ENCODE measurements around the gene TECPR1.

Gene TECPR1

GRCh38 chr7:98283127-98283886, 31.3 kb upstream of the TECPR1 start:
- DNase-seq (ENCODE audit: low spot score) = peak; percentile 3

- no peak for DNase-seq (ENCODE audit: low spot score)
Observed at GRCh38 chr7:98282703-98283102, 30.7 kb upstream of the TECPR1 start.

- peak; percentile 8 for DNase-seq (ENCODE audit: low spot score)
Observed at GRCh38 chr7:98281757-98282606, 29.9 kb upstream of the TECPR1 start.

DNA sequence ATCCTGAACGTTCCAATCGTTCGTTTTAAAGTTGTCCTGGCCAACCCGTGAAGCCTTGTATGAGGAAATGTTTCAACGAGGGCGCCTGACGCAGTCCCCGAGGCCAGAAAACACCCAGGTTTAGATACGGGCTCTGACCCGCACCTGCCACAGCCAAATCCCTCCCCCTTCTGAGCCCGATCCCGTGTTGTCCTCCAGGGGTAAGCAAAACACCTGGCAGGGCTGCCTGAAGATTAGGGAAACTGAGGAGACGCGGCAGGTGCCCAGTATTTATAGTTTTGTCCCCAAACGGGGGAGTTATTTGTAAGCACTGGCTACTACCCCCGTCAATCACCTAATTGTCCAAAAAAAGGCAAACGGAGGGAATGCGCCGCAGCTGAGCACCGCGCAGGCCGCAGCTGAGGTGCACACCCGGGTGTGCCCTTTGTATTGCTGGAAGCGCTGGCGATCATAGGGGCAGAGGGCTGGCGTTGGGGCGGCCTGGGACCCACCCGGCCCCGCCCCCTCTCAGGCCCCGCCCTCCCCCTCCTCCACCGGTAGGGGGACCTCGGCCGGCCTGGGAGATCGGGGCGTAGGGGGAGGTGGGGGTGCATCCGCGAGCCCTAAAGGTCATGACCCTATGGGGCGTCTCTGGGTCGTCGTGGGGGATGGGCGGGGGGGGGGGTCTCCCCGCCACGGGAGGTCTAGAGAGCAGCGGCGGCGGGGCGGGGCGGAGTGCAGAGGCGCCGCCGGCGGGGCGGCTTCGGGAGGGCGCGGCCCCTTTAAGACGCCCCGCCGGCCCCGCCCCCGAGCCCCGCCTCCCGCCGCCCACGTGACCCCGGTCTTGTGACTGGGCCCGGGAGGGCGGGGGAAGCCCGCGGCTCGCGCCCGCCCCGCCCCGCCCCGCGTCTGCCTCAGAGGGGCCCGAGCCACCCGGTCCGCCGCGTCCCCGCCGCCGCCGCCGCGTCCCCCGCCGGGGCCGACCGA, 29.0 kb upstream of the TECPR1 start, which contains the start of gene BRI3:
Gene BRI3 (plus strand): TSS at position 896 of the 966 bp plus-strand sequence. CDS start 110 bp downstream, outside the sequence.
- DNase-seq (ENCODE audit: low spot score) = peak; percentile 90

GRCh38 chr7:98280296-98280695, 28.3 kb upstream of the TECPR1 start:
- no peak for DNase-seq (ENCODE audit: low spot score)

GRCh38 chr7:98278936-98279335, 26.9 kb upstream of the TECPR1 start:
- DNase-seq (ENCODE audit: low spot score) = no peak

- DNase-seq (ENCODE audit: low spot score) = no peak
Observed at GRCh38 chr7:98278408-98278807, 26.4 kb upstream of the TECPR1 start.

- no peak for DNase-seq (ENCODE audit: low spot score)
Observed at GRCh38 chr7:98276241-98276761, 24.3 kb upstream of the TECPR1 start.

- DNase-seq (ENCODE audit: low spot score) = no peak
Observed at GRCh38 chr7:98267303-98267702, 15.3 kb upstream of the TECPR1 start.

DNA sequence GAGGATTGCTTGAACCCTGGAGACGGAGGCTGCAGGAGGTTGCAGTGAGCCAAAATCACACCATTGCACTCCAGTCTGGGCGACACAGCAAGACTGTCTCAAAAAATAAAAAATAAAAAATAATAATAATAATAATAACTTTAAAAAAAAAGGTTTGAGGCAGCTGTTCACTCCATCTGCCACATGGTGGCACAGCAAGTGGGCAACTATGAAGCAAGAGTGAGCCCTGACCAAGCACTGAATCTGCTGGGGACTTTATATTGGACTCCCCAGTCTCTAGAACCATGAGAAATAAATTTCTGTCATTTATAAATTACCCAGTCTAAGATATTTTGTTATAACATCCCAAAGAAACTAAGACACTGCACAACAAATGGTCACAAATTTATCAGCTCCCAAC, 14.8 kb upstream of the TECPR1 start:
- no peak for DNase-seq (ENCODE audit: low spot score)

- no peak for DNase-seq (ENCODE audit: low spot score)
Observed at GRCh38 chr7:98265841-98266271, 13.8 kb upstream of the TECPR1 start.

DNA sequence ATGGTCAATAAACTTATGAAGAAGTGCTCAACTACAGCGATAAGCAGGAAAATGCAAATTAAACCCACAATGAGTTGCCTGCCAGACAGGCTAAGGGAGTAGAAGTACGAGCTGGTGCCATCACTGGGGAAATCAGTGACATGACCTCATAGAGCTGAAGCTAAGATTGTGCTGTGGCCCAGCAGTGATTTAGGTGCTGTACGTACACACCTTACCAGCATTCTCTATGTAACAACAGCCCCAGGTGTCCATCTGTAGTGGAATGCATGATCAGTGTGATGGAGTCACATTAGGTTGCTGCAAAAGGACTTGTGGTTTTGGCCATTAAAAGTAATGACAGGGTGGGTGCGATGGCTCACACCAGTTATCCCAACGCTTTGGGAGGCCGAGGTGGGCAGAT, 5.7 kb upstream of the TECPR1 start:
- DNase-seq (ENCODE audit: low spot score) = no peak

DNA sequence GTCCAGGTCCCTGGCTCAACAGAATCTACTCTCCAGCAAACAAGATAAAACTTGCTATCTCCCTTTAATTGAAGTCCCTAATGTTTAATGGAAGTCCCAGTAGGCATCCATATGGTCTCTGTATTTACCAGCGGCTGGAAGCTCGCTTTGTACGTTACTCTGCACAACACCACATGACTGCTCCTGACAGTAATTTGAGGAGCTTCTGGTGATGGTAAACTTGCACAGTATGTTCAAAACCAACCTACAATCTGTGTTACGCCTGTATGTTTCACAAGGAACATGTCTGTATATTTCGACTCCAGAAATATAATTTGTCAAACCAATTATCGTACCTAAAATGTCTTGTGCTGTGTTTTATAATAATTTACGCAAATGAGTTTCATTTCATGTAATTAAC, 4.4 kb upstream of the TECPR1 start:
- no peak for DNase-seq (ENCODE audit: low spot score)

- peak; percentile 66 for DNase-seq (ENCODE audit: low spot score)
Observed at GRCh38 chr7:98254951-98255610, 3.0 kb upstream of the TECPR1 start.

DNA sequence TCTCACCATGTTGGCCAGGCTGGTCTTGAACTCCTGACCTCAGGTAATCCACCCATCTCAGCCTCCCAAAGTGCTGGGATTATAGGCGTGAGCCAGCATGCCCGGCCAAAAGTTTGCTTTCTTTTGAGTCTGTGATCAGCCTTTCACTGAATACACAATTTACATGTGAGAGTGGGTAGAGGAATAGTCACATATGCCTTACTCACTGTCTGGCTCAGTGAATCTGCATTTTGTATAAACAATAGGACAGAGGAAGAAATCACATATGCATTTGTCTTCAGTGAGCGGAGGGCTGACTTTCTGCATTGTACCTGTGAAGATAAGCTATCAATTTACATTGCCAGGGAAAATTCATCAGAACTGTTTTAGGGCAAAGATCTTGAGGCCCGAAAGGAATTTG, 2.5 kb upstream of the TECPR1 start:
- DNase-seq (ENCODE audit: low spot score) = no peak

- DNase-seq (ENCODE audit: low spot score) = no peak
Observed at GRCh38 chr7:98252425-98253054, 508 bp upstream of the TECPR1 start.

DNA sequence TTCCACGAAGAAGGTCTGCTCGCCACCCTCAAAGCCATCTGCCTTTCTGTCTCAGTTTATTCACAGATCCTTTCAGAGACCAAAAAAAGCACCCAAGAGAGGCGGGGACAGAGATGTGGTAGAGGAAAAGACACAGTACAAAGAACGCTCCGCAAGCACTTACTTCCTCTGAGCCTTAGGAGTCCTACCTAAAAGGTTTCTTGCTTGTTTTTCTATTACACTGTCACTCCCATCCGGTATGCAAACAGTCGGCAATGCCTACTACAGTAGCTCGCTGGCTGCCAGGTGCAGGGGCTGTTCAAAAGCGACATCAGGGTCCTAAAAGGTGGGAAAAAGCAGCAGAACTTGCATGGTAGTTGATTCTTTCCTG, 816 bp downstream of the TECPR1 start:
- peak; percentile 59 for DNase-seq (ENCODE audit: low spot score)

GRCh38 chr7:98250789-98251188, 1.2 kb downstream of the TECPR1 start:
- DNase-seq (ENCODE audit: low spot score) = peak; percentile 55

- no peak for DNase-seq (ENCODE audit: low spot score)
Observed at GRCh38 chr7:98249106-98249505, 2.9 kb downstream of the TECPR1 start.

DNA sequence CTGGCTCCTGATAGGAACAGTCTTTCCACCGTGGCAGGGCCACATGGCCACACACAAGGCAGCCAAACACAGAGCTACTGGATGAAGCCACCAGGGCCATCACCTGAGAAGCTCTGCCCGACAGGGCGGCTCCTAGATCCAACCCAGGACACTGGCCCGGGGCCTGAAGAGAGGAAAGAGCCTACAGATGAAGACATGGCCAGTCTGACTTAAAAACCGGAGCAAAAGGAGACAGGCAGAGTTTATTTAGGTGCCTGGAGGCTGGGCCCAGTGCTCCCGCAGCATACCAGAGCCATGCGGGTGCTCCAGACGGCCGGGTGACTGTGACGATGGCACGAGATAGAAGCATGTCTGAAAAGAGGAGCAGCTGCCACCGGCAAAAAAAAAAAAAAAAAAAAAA, 3.9 kb downstream of the TECPR1 start:
- no peak for DNase-seq (ENCODE audit: low spot score)

DNA sequence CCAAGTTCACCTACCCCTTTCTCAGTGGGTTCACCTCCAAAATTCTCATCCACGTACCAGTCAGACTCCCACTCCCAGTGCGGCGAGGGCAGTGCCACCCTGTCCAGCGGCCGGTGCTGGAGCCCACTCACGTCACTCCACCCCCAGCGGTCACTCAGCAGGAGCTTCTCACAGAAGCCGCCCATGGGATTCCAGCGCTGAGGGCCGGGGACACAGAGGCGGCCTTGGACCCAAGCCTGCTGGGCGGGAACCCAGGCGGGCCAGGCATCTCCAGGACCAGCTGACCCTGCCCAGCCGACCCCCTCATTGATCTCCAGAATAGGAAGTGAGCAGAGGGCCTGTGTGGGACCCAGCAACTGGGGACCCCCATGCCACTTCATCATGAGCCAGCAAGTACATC, 7.2 kb downstream of the TECPR1 start:
- no peak for DNase-seq (ENCODE audit: low spot score)

Measured in CD4-positive, alpha-beta T cell treated with Interleukin-2 at 100 ng/mL for 4 hours (primary cell).